ACHN (cell line): ENCODE data around the gene TCEAL9.
"Not testable (repeated sequence)": the region's sequence is repeated elsewhere in the genome, so short reads cannot be mapped to it uniquely, and the experiment has no call there.

ENCODE experiments used
- DNase-seq: peaks from one replicate; pipeline ENCODE4 v3.0.0-alpha.2; 2015
- in situ Hi-C: cut with HindIII; loops from 2 replicates; pipeline ENCODE4 v1.10.0; 2017; ENCODE audit warnings: low sequenced_read_pairs, low pct_ligation_motif_present, low pct_unique_long_range_greater_than_20kb

TCEAL9 gene

GRCh38 chrX:103367502-103367901 lies 11.2 kb downstream of the TCEAL9 start:
- DNase-seq = no peak
- in situ Hi-C loops = no loop called here

GRCh38 chrX:103369479-103369878 lies 13.2 kb downstream of the TCEAL9 start:
- no peak for DNase-seq
- in situ Hi-C loops = no loop called here

- DNase-seq = no peak
- in situ Hi-C loops = no loop called here
Measured at GRCh38 chrX:103372886-103373285, 16.6 kb downstream of the TCEAL9 start.

- no peak for DNase-seq
- in situ Hi-C loops = no loop called here
Measured at GRCh38 chrX:103373581-103373980, 17.3 kb downstream of the TCEAL9 start.

GRCh38 chrX:103376118-103376978 lies 20.0 kb downstream of the TCEAL9 start, which contains the start of gene BEX3:
Gene BEX3, plus strand, starts transcription at chrX:103376538. Its CDS starts 984 bp downstream, at chrX:103377522.
- in situ Hi-C loops = no loop called here
- DNase-seq = peak; percentile 21

GRCh38 chrX:103376979-103377324 lies 20.6 kb downstream of the TCEAL9 start:
- in situ Hi-C loops = no loop called here
- no peak for DNase-seq

- DNase-seq = no peak
- in situ Hi-C loops = no loop called here
Measured at GRCh38 chrX:103378990-103379389, 22.7 kb downstream of the TCEAL9 start.

GRCh38 chrX:103382877-103383276 lies 26.6 kb downstream of the TCEAL9 start:
- no peak for DNase-seq
- in situ Hi-C loops = no loop called here

- in situ Hi-C loops = no loop called here
- no peak for DNase-seq
Measured at GRCh38 chrX:103384672-103385071, 28.4 kb downstream of the TCEAL9 start.

- DNase-seq, in situ Hi-C loops: not testable (repeated sequence)
Measured at GRCh38 chrX:103385283-103385830, 29.1 kb downstream of the TCEAL9 start.

GRCh38 chrX:103386332-103386731 lies 30.0 kb downstream of the TCEAL9 start:
- no peak for DNase-seq
- in situ Hi-C loops = no loop called here

GRCh38 chrX:103393487-103393886 lies 37.2 kb downstream of the TCEAL9 start:
- in situ Hi-C loops = no loop called here
- no peak for DNase-seq

GRCh38 chrX:103396186-103396585 lies 39.9 kb downstream of the TCEAL9 start:
- in situ Hi-C loops = no loop called here
- DNase-seq = no peak

GRCh38 chrX:103396660-103397059 lies 40.4 kb downstream of the TCEAL9 start:
- no peak for DNase-seq
- in situ Hi-C loops = no loop called here

- in situ Hi-C loops = no loop called here
- no peak for DNase-seq
Measured at GRCh38 chrX:103397707-103398106, 41.4 kb downstream of the TCEAL9 start.

GRCh38 chrX:103398421-103398864 lies 42.1 kb downstream of the TCEAL9 start:
- peak; percentile 71 for DNase-seq

GRCh38 chrX:103399744-103400143 lies 43.4 kb downstream of the TCEAL9 start:
- in situ Hi-C loops = no loop called here
- no peak for DNase-seq

More at GRCh38 chrX:103398421-103398864, 42.1 kb downstream of the TCEAL9 start:
- in situ Hi-C loops = no loop called here

- peak; percentile 50 for DNase-seq
- in situ Hi-C loops = no loop called here
Measured at GRCh38 chrX:103400931-103401330, 44.6 kb downstream of the TCEAL9 start.

- in situ Hi-C loops = no loop called here
- DNase-seq = peak; percentile 76
Measured at GRCh38 chrX:103404231-103405008, 48.1 kb downstream of the TCEAL9 start.
